PC-9 (cell line): ENCODE data around the gene COL10A1. TPM values are rescaled to one million over a fixed set of nuclear protein-coding genes. Genes with fewer than 3 reads are reported as not detected.

Source experiments
- BruUV-seq: library from RNA; stranded (reverse); fragments of 400-500 nt; replicated peaks from 2 replicates; lab custom pipeline; 2021; lab: Mats Ljungman, UMichigan
- CTCF ChIA-PET: fragments of 300-600 bp; sonication (Branson Sonifier 250); formaldehyde crosslinking; loops from one replicate; lab custom pipeline; 2022; ENCODE audit warnings: antibody characterized with exemption; lab: Charles Lee
- POLR2A ChIA-PET: fragments of 300-600 bp; sonication (Branson Sonifier 250); formaldehyde crosslinking; loops from one replicate; lab custom pipeline; 2022; ENCODE audit warnings: antibody characterized with exemption; ENCODE audit not compliant: unreplicated experiment; lab: Charles Lee
- DNase-seq, 2 experiments: peaks; one replicate each; pipeline versions ENCODE4 v3.0.0 to v3.0.0-alpha.2; 2015 to 2022; ENCODE audit warnings: mixed read lengths in 1 of 2
- H2AFZ ChIP-seq: fragments of 200-600 bp; sonication (generic); 2 replicates; pipeline ENCODE4 v1.8.1; 2017; ENCODE audit warnings: antibody characterized with exemption
- H3F3A ChIP-seq: fragments of 200-600 bp; sonication (generic); 2 replicates; pipeline ENCODE4 v1.8.1; 2017; ENCODE audit warnings: antibody characterized with exemption, mild to moderate bottlenecking, low read depth; ENCODE audit not compliant: insufficient read depth
- H3K27ac ChIP-seq: fragments of 200-600 bp; sonication (generic); 2 replicates; pipeline ENCODE4 v1.6.1; 2016; ENCODE audit warnings: mixed run types
- H3K27me3 ChIP-seq: fragments of 200-600 bp; sonication (generic); 2 replicates; pipeline ENCODE4 v1.6.1; 2016; ENCODE audit warnings: low read depth, mixed run types; ENCODE audit not compliant: insufficient read depth
- H3K36me3 ChIP-seq: fragments of 200-600 bp; sonication (generic); 2 replicates; pipeline ENCODE4 v1.6.1; 2016; ENCODE audit warnings: low read depth, mixed run types
- H3K4me1 ChIP-seq: fragments of 200-600 bp; sonication (generic); replicated peaks from 2 replicates; pipeline ENCODE4 v1.6.1; 2016; ENCODE audit warnings: mixed run types; ENCODE audit not compliant: insufficient read depth
- H3K4me2 ChIP-seq: fragments of 200-600 bp; sonication (generic); 2 replicates; pipeline ENCODE4 v1.6.1; 2017; ENCODE audit warnings: mixed run types
- H3K4me3 ChIP-seq: fragments of 200-600 bp; sonication (generic); 2 replicates; pipeline ENCODE4 v1.6.1; 2016; ENCODE audit warnings: mixed run types
- H3K79me2 ChIP-seq: fragments of 200-600 bp; sonication (generic); 2 replicates; pipeline ENCODE4 v1.6.1; 2017; ENCODE audit warnings: low read depth, mixed run types
- H3K9me2 ChIP-seq: fragments of 200-600 bp; sonication (generic); 2 replicates; pipeline ENCODE4 v1.8.1; 2017; ENCODE audit warnings: mild to moderate bottlenecking; ENCODE audit not compliant: insufficient read depth
- H3K9me3 ChIP-seq: fragments of 200-600 bp; sonication (generic); 2 replicates; pipeline ENCODE4 v1.8.1; 2016; ENCODE audit warnings: low read depth; ENCODE audit not compliant: insufficient read depth
- H4K20me1 ChIP-seq: fragments of 200-600 bp; sonication (generic); 2 replicates; pipeline ENCODE4 v1.8.1; 2017; ENCODE audit not compliant: insufficient read depth
- CTCF ChIP-seq: fragments of 200-600 bp; sonication (generic); conservative IDR thresholded peaks from 2 replicates; pipeline ENCODE4 v1.6.1; 2017; ENCODE audit warnings: mixed run types, antibody characterized with exemption, mild to moderate bottlenecking, moderate library complexity
- EZH2 ChIP-seq: fragments of 200-600 bp; sonication (generic); IDR thresholded peaks from 2 replicates; pipeline ENCODE4 v1.8.0; 2017; ENCODE audit warnings: antibody characterized with exemption, low read depth
- intact Hi-C: fragments of 100-400 bp; cut with micrococcal nuclease; formaldehyde crosslinking; loops from one replicate; pipeline ENCODE4 v1.10.0; 2022; ENCODE audit not compliant: unreplicated experiment
- total RNA-seq: library from RNA; stranded (reverse); gene quantifications from 2 replicates; pipeline ENCODE4 v1.2.3, GENCODE V29; 2021

COL10A1 gene
- total RNA-seq, 1 experiment from 2014 or later = not detected

DNA sequence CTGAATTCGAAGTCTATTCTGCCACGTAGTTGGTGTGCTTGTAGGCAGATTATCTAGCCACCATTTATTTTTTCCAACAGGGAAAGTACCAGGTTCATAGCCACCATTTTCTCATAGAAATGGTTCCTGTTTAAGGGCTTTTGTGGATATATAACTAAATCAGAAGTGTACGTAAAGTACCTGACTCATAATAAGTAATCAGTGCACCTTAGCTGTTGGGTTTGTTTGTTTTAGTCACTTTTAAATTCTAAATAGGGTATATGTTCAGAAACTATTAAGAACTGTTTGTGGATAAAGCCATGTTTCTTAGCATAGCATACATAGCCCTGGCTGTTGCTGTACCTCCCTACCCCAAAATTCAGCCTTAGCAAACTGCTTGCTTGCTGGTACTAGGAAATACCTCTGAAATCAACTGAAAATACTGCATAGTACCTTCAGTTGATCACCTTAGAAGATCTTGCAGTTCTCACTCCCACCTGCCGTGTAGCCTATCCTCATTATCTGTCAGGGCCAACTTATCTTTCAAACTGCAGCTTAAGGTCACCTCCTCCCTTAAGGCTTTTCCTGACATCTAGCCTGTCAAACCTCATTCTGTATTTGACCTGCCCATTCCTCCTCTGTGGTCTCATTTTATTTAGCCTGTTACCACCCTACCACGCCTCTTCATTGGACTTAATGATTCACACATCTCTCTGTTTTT lies 44.6 kb upstream of the COL10A1 start:
- no peaks in the 10 kb centered on the region for H3K4me1 ChIP-seq
- H3K9me2 ChIP-seq = 0 out of 2 replicates have a peak, but pooled peaks cover 5% of the 10 kb centered on the region
- H3K79me2 ChIP-seq = no peaks in the 10 kb centered on the region
- H4K20me1 ChIP-seq = no peaks in the 10 kb centered on the region
- ChIA-PET POLR2A (no interaction called here), CTCF (no interaction called here)
- H2AFZ ChIP-seq = no peak overlapping the region
- H3K4me3 ChIP-seq = no peak overlapping the region
- no peaks in the 10 kb centered on the region for H3K36me3 ChIP-seq
- intact Hi-C loops = no loop called here
- no peaks in the 10 kb centered on the region; the same call in 1 of the 2 replicates for H3F3A ChIP-seq
- DNase-seq = peak in 1 of 2 experiments; percentile 5
- H3K27ac ChIP-seq = no peak overlapping the region
- no peaks in the 10 kb centered on the region for H3K27me3 ChIP-seq
- BruUV-seq = no TSS peak
- TF ChIP-seq EZH2 (no peak), CTCF (no peak)
- no peak overlapping the region for H3K4me2 ChIP-seq
- no peaks in the 10 kb centered on the region; the same call in 1 of the 2 replicates for H3K9me3 ChIP-seq

- H3K4me2 ChIP-seq = no peak overlapping the region
- no peak overlapping the region for H2AFZ ChIP-seq
- no peak overlapping the region for H3K27ac ChIP-seq
- H3F3A ChIP-seq = no peaks in the 10 kb centered on the region; the same call in 1 of the 2 replicates
- H3K79me2 ChIP-seq = no peaks in the 10 kb centered on the region
- no TSS peak for BruUV-seq
- no peak overlapping the region for H3K4me3 ChIP-seq
- no peaks in the 10 kb centered on the region; the same call in 1 of the 2 replicates for H3K9me3 ChIP-seq
- ChIA-PET POLR2A (no interaction called here), CTCF (no interaction called here)
- DNase-seq = no peak
- H3K9me2 ChIP-seq = 0 out of 2 replicates have a peak, but pooled peaks cover 5% of the 10 kb centered on the region
- TF ChIP-seq EZH2 = no peak
- no peak for TF ChIP-seq CTCF
- H3K36me3 ChIP-seq = no peaks in the 10 kb centered on the region
- no peaks in the 10 kb centered on the region for H3K4me1 ChIP-seq
- H3K27me3 ChIP-seq = no peaks in the 10 kb centered on the region
- intact Hi-C loops = no loop called here
- no peaks in the 10 kb centered on the region for H4K20me1 ChIP-seq
Observed at GRCh38 chr6:116169880-116170279, 43.9 kb upstream of the COL10A1 start.

GRCh38 chr6:116168148-116168547 lies 42.2 kb upstream of the COL10A1 start:
- Histone ChIP-seq H3K27ac (no peak overlapping the region), H3K27me3 (no peaks in the 10 kb centered on the region), H3K9me3 (no peaks in the 10 kb centered on the region), H3K9me2 (0 out of 2 replicates have a peak, but pooled peaks cover 5% of the 10 kb centered on the region), H3K79me2 (no peaks in the 10 kb centered on the region), H3K4me2 (no peak overlapping the region), H2AFZ (no peak overlapping the region), H3K4me3 (no peak overlapping the region), H3F3A (no peaks in the 10 kb centered on the region; the same call in 1 of the 2 replicates), H4K20me1 (no peaks in the 10 kb centered on the region), H3K4me1 (no peaks in the 10 kb centered on the region), H3K36me3 (no peaks in the 10 kb centered on the region)
- CTCF ChIA-PET = interaction anchor here (0.6 kb wide), 1 partner anchor 181 kb away, joined by 3 read pairs; no protein-coding TSS in a partner anchor
- no TSS peak for BruUV-seq
- intact Hi-C loops = no loop called here
- no peak for TF ChIP-seq EZH2
- TF ChIP-seq CTCF = no peak
- POLR2A ChIA-PET = no interaction called here
- no peak for DNase-seq
